T47D (cell line): ENCODE measurements around the gene ATXN7L1.
A peak's percentile ranks its signal among the peaks of the same experiment; 100 is the strongest.

Experiments used
- DNase-seq, 2 experiments: peaks; one replicate each; pipeline versions ENCODE4 v3.0.0 to v3.0.0-alpha.2; 2011 to 2012; ENCODE audit warnings: low read depth in 1 of 2, low spot score in 1 of 2
- JUND ChIP-seq: IDR thresholded peaks from 2 replicates; pipeline ENCODE4 v1.6.1; 2012; ENCODE audit warnings: low read depth
- in situ Hi-C: cut with HindIII; loops from 2 replicates; pipeline ENCODE4 v1.10.0; 2016; ENCODE audit warnings: low sequenced_read_pairs, low pct_unique_long_range_greater_than_20kb

The ATXN7L1 gene

DNA sequence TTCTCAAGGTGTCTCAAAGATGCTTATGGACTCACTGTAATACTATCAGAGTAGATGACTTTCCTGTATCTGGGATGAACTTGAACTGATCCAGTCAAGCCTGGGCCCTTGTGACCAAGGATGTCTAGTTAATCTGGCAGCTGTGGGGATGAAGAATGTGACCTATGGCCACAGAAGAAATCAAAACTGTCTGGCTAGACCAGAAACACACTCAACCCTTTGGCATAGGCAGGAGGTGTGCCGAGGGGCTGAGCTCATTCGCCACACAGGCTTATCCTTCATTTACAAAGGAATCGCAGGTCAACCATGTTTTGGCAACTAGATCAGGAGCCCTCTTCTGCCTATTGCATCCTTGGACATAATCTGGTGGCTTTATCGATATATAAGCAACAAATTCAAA is 110.6 kb downstream of the ATXN7L1 start:
- in situ Hi-C loops = no loop called here
- TF ChIP-seq JUND = no peak
- no peak for DNase-seq

DNA sequence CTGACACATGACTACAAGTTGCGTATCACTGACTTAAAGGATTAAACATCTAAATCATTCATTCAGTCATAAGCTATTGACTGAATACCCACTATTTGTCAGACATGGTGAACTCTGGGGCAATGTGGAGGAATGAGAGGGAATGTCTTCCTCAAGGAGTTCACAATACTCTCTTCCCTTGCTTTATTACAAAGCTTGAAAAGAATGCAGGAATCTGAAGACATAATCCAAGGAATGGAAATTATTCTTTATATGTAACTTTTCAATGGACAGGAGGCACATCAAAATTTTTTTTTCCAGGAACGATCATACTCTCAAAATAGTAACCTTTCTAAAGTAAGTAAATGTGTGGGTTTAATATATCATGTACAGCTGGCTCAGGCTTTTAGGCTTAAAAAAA is 111.9 kb downstream of the ATXN7L1 start:
- in situ Hi-C loops = no loop called here
- DNase-seq = no peak
- TF ChIP-seq JUND = no peak

DNA sequence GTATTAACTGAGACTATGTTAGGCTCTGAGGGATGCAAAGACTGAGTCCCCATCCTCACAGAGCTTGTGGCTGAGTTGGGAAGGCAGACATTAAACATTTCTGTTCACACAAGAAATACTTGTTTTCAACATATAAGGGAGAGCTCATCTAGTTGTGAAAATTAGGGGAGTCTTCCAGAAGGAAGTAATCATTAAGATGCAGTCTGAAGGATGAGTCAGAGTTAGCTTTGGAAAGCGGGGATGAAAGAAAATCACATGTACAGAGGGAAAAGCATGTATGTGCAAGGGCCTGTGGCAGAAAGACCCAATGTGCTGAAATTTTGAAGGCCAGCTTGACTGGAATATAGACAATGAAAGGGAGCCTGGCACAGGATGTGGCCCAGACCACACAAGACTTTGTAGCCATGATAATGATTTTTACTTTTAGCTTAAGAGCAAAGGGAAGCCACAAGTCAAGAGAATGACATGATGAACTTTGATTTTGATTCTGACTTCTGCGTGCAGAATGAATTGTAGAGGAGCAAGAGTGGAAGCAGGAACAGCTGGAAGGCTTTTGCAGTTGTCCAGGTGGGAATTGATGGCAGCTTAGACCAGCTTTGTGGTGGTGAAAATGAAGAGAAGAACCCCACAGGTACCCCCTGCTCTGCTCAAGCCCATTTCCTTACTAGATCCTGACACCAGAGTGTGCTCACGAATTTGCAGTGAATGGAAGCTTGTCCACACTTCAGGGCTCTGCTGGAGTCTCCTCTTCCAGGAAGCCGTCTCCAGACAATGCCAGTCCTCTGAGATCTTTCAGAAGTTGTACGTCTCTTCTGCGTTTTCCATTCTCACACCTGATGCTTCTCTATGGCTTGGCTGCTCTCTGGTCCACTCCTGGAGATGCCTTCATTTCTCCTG is 115.6 kb downstream of the ATXN7L1 start:
- in situ Hi-C loops = no loop called here
- no peak for DNase-seq
- TF ChIP-seq JUND = no peak

DNA sequence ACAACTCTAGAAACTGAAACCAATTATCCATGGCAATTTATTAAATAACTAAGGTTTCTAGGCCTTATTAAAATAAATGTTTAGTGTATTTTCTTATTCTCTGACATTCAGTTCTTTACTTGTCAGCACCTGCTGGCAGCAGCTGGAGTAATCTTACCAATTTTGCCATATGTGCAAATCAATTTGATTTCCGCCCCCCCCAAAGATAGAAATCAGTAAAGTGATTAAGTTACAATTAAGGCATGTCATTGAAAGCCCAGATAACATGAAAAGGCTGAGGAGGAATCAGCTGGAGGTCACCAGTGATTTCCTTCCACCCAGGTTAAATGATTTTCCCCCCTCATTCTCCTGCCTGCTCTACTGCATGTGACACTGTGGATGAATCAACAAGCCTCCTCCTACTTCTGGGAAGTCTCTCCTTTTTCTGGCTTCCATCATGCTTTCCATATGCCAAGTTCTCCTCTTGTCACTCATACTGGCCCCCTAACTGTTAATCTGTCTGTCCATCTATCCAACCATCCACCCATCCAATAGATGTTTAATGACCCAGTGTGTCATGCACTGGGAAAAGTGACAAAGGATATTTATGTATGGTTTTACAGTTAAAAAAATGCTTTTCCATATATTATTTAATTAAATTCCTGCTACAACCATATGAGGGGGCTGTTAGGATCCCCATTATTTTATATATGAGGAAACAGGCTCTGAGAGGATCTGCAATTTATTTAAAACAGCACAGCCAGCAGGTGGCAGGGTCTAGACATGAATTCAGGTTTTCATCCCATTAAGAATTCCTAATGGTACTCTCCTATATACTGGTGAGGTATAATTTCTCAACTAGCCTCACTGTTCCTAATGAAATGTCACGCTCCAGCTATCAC is 116.5 kb downstream of the ATXN7L1 start:
- peak; percentile 23 to 53 for DNase-seq
- TF ChIP-seq JUND = no peak
- in situ Hi-C loops = no loop called here

DNA sequence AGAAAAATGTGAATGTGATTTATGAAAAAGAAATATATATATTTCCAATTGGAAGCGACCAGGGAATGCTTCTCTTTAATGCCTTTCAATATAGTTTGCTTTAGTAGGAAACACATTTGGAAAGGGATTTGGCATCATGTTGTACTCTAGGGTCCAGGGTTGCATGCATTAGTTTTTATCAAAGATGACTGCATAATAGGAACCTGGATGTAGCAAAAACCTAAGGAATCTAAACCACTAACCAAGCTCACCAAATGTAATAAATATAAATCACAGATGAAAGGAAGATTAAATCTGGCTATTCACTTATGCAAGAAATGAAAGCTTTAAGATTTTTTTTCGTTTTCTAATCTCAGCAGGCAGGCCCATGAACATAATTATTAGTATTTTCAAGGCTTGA is 120.0 kb downstream of the ATXN7L1 start:
- TF ChIP-seq JUND = no peak
- in situ Hi-C loops = no loop called here
- no peak for DNase-seq

DNA sequence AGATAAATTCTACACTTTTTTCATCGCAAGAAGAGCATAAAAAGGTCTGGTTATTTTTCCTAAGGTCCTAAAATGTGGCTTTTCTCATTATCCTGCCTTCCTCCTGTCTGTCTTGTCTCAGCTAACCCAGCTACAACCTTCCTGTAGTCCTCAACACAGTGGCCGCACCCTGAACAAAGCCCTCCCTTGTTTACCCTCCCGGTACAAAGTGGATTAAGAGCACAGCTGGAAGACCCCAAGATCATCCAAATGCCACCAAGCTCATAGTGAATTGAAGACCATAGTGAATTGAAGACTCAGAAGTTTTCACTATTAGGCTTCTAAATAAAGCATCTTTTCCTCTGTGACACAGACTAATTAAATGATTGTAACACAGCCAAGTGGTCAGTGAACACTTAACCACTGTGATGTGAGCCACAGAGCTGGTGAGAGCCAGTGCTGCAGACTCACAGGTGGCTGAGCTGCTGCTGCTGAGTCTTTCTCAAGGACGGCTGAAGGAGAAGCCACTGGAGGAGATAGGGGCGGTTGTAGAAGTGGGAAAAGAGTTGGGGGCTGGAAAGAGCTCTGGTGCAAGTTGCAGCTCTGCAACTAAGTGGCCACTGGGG is 123.6 kb downstream of the ATXN7L1 start:
- DNase-seq = no peak
- in situ Hi-C loops = no loop called here
- TF ChIP-seq JUND = no peak

DNA sequence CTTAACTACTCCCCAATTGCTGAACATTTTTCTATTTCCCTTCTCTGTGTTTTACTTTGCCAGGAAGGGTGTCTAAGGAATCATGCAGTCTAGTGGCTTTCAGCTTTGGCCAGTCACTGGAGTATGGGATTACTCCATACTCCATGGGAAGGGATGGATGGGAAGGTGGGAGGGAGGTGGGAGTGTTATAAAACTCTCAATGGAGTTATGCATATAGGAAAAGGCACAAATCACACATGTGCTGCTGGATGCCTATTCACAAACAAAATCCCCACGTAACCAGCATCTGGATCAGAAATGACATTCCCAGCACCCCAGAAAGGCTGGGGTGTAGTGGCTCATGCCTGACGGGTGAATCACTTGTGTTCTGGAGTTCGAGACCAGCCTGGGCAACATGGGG is 125.3 kb downstream of the ATXN7L1 start:
- in situ Hi-C loops = no loop called here
- no peak for TF ChIP-seq JUND
- DNase-seq = no peak

DNA sequence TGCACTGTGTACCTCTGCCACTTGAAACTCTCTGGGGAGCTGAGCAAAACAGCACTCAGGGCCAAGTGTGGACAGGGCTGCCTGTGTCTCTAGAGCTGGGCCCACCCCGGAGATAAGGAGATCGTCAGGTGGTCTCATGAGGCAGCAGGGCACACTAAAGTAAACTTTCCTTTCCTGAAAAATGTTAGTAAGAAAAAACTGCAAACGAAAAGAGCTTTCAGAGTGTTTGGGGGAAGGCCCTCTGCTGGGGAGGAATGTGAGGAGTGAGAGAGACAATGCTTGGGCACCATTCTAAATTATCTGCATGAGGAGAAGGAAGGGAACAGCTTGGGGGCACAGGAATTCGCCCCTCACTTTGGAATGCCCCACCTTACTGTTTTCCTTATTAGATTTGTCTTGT is 127.7 kb downstream of the ATXN7L1 start:
- DNase-seq = no peak
- no peak for TF ChIP-seq JUND
- in situ Hi-C loops = no loop called here

DNA sequence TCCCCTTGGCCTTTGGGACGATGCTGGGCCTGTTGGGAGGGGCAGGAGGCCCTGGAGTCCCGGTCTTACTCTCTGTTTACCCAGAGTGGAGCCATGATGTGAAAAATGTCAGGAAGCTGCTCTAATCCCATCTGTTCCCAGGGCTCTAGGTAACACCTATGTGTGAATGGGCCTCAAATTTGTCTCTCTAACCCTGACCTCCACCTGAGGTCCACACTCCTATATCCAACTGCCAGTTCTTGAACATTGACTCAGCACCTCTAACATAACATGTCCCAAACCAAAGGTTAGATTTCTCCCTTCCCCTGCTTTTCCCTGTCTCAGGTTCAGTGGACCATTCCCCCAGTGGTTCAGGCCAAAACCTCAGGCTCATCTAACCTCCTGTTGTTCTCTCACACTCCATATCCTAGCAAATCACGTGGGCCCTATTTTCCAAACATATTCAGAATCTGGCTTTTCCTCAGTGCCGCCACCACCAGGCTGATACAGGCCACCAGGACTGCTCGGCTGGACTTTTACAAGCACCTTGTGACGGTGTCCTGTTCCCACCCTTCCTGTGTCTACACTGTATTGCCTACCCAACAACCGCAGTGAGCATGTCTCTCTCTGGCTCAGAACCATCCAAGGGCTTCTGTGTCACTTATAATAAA is 130.6 kb downstream of the ATXN7L1 start:
- TF ChIP-seq JUND = no peak
- no peak for DNase-seq

DNA sequence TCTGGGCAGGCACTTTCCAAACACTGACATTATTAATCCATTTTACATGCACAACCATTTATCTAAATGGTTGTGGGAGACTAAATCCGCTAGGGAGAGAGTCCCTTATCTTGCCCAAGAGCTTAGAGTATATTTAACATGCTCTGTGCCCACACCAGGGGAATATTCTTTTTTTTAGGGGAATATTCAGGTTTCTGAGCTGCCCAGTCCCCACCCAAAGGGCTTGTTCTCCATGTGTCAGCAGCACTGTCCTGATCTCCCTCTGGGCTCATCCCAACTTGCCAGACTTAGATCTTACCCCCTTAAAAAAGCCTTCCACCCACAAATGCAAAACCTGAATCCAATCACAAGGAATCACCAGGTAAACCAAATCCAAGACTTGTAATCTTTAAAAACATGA is 132.1 kb downstream of the ATXN7L1 start:
- no peak for TF ChIP-seq JUND
- in situ Hi-C loops = no loop called here

More for the DNA sequence above, 130.6 kb downstream of the ATXN7L1 start:
- in situ Hi-C loops = no loop called here

DNA sequence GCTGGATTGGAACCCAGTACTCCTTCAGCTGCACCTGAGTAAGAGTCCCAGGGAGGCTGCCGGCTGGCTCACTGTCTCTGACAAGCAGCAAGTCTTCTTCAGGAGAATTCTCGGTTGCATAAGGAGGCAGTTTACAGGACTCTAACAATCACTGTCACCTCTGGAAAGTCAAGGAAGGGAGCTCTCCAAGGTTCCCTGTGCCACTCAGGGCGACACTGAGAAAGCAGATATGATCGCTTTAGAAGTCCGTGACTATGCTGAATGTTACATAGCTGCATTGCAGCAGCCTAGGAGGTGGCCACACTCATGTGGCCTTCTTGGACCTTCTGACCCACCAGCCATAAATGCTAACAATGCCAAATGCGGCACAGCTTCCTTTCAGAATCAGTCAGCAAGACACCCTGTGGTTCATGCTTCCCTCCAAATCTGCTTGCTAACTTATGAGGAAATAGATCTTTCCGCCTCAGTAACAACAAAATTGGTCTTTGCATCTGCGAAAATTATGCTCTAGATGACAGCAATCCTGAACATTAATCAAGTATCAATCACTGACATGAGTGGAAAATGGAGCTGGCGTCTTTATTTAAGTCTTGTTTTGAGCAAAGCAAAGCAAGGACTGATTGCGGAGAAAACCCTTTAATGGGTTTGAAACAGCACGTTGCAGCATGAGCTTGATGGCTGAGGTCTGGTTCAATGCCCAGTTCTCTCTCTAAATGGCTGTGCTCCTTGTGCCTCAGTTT is 132.9 kb downstream of the ATXN7L1 start:
- TF ChIP-seq JUND = no peak
- in situ Hi-C loops = no loop called here
- DNase-seq = peak in 1 of 2 experiments; percentile 15

More for the DNA sequence above, 132.1 kb downstream of the ATXN7L1 start:
- no peak for DNase-seq
